ENCODE data around the gene ZPR1. TPM values are rescaled to one million over a fixed set of nuclear protein-coding genes. Genes with fewer than 3 reads are reported as not detected.

The ZPR1 gene
- total RNA-seq, 1 experiment from 2014 or later = 105 TPM

DNA sequence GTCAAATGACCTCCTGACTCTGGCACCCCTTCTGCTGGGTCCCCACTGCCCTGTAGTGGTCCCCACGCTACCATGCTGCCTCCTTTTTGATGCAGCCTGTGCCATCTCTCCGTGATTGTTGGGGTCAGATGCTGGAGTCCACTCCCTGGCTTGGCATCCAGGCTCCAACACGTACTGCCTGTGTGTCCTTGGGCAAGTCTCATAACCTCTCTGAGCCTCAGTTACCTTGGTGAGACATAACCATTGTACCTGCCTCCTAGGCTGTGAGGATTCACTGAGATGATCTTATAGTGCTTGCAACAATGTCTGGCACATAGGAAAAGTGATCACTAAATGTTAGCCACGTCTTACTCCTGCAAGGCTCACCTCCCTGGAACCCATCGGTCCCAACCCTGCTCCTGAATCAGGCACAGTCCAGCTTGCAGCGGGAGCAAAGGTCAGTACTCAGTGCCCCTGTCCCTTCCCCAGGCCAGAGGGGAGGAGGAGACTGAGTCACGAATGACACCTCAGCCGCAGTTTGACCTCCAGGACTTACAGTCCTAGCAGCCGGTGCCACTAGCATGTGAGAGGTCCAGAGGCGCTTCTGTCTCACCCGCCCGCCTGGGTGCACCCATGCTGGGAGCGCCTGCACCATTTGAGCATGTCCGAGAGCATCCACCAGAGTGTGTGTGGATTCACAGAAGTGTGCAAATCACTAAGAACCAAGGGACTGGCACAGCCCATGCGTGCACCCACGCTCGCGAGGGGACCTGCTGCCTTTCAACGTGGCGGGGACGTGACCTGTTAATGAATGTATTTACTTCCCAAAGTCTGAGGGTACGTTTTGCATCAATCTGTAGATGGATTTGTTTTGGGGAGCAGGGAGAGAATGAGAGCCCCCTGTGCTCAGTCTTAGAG is 38.3 kb upstream of the ZPR1 start:
- POLR2A ChIA-PET = no interaction called here
- no peaks in the 10 kb centered on the region for H3K27me3 Mint-ChIP-seq (ENCODE audit: insufficient read depth, unreplicated experiment)
- no peaks in the 10 kb centered on the region for H3K36me3 Mint-ChIP-seq (ENCODE audit: insufficient read depth, unreplicated experiment)
- no TSS peak for BruUV-seq (replicated peaks)
- no peak overlapping the region for H3K4me3 Mint-ChIP-seq (ENCODE audit: unreplicated experiment)
- H3K9me3 Mint-ChIP-seq (ENCODE audit: unreplicated experiment) = no peaks in the 10 kb centered on the region
- CTCF ChIA-PET = no interaction called here
- no peak overlapping the region for H3K27ac Mint-ChIP-seq (ENCODE audit: low read depth, unreplicated experiment)
- no peaks in the 10 kb centered on the region for H3K4me1 Mint-ChIP-seq (ENCODE audit: insufficient read depth, unreplicated experiment)
- TF ChIP-seq, protein P1, sequence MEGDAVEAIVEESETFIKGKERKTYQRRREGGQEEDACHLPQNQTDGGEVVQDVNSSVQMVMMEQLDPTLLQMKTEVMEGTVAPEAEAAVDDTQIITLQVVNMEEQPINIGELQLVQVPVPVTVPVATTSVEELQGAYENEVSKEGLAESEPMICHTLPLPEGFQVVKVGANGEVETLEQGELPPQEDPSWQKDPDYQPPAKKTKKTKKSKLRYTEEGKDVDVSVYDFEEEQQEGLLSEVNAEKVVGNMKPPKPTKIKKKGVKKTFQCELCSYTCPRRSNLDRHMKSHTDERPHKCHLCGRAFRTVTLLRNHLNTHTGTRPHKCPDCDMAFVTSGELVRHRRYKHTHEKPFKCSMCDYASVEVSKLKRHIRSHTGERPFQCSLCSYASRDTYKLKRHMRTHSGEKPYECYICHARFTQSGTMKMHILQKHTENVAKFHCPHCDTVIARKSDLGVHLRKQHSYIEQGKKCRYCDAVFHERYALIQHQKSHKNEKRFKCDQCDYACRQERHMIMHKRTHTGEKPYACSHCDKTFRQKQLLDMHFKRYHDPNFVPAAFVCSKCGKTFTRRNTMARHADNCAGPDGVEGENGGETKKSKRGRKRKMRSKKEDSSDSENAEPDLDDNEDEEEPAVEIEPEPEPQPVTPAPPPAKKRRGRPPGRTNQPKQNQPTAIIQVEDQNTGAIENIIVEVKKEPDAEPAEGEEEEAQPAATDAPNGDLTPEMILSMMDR (IDR thresholded peaks at IDR 0.05; ENCODE audit: unreplicated experiment) = no peak
- intact Hi-C loops (cut with micrococcal nuclease) = no loop called here
- no peak for DNase-seq (ENCODE audit: unreplicated experiment)

DNA sequence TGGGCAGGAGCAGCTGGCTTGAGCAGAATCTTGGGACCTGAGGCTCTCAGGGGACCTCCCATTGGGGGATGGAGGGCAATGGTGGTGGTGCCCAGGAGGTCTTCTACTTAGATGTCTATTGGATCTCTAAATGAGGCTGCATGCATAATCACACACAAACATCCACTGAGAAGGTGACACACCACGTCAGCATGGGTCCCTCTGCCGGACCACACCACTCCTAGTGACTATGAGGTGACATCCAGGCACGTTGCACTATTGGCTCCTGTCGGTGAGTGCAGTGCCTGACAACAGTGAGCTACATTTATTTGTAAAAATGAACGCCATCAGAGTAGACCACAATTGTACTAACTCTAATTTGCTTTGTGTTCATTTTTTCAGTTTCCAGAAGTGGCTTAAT is 37.6 kb upstream of the ZPR1 start:
- Mint-ChIP-seq H3K27ac (ENCODE audit: low read depth, unreplicated experiment) (no peak overlapping the region), H3K27me3 (ENCODE audit: insufficient read depth, unreplicated experiment) (no peaks in the 10 kb centered on the region), H3K4me1 (ENCODE audit: insufficient read depth, unreplicated experiment) (no peaks in the 10 kb centered on the region), H3K36me3 (ENCODE audit: insufficient read depth, unreplicated experiment) (no peaks in the 10 kb centered on the region), H3K9me3 (ENCODE audit: unreplicated experiment) (no peaks in the 10 kb centered on the region), H3K4me3 (ENCODE audit: unreplicated experiment) (no peak overlapping the region)
- DNase-seq (ENCODE audit: unreplicated experiment) = no peak
- intact Hi-C loops (cut with micrococcal nuclease) = no loop called here
- BruUV-seq (replicated peaks) = no TSS peak
- TF ChIP-seq, protein P1 (IDR thresholded peaks at IDR 0.05; ENCODE audit: unreplicated experiment) = no peak
- ChIA-PET POLR2A (no interaction called here), CTCF (no interaction called here)

DNA sequence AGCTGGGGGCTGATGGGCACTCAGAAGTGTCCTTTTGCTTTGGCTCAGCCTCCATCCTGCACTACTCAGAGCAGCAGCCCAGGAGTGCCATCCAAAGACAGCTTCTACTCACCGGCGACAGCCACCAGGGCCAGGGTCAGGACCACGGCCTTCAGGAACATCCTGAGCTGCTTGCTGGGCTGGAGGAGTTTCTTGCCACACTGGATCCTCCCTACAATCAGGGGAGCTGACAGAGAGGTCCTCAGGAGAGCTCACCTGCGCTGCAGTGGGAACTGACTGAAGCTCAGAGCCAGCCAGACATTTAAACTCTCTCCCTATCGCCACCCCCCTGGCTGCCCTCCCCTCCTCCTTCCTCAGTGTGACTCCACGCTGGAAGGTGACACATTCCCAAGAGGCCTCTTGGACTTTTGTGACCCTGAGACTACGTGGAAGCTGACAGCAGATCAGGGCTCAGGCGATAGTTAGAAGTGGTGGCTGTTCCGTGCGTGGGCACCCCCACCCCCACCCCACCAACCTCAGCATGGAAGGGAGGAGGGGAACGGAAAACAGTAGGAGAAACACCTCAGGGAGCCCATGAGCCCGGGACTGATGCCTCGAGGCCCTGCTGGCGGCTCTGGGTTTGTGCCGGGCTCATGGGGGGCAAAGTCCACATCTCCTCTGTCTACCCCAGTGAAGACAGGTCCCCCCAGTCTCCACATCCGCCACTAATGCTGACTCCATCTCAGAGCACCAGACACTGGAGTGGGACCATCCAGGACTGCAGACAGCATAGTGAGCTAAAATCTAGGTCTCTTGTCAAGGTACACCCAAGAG is 35.4 kb upstream of the ZPR1 start, which contains the start of gene APOA4:
TSS of gene APOA4 (minus strand) at position 274 of the 813 bp plus-strand sequence. CDS start at position 161, 113 bp downstream.
- Mint-ChIP-seq H3K4me3 (ENCODE audit: unreplicated experiment) (no peak within 1 kb of the TSS), H3K27me3 (ENCODE audit: insufficient read depth, unreplicated experiment) (no peaks in the 10 kb centered on the region), H3K9me3 (ENCODE audit: unreplicated experiment) (no peaks in the 10 kb centered on the region), H3K27ac (ENCODE audit: low read depth, unreplicated experiment) (no peak within 1 kb of the TSS), H3K4me1 (ENCODE audit: insufficient read depth, unreplicated experiment) (no peaks in the 10 kb centered on the region), H3K36me3 (ENCODE audit: insufficient read depth, unreplicated experiment) (no peaks in the 10 kb centered on the region)
- CTCF ChIA-PET = interaction anchor here (0.6 to 1.1 kb wide), 2 partner anchors 32 to 272 kb away, joined by 3 to 4 read pairs; partner anchors contain the start of gene APOA5
- POLR2A ChIA-PET = no interaction called here
- BruUV-seq (replicated peaks) = no TSS peak
- TF ChIP-seq, protein P1 (IDR thresholded peaks at IDR 0.05; ENCODE audit: unreplicated experiment) = no peak
- intact Hi-C loops (cut with micrococcal nuclease) = no loop called here
- no peak for DNase-seq (ENCODE audit: unreplicated experiment)

DNA sequence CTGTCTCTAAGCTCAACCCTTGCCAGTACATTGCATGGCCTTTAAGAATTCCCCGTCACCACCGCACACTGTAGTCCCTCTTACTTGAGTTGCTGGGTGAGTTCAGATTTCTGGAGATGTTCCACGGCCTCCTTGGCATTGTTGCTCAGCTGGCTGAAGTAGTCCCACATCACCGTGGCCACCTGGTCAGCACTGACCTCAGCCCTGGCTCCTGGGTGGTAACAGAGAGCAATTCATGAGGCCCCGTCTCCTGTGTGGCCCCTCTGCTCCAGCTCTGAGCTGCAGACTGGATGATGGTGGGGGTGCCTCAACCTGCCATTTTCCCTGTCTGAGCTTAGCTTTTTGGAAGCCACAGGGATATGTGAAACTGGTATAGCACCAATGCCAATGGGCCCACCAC is 34.8 kb upstream of the ZPR1 start:
- no peaks in the 10 kb centered on the region for H3K27me3 Mint-ChIP-seq (ENCODE audit: insufficient read depth, unreplicated experiment)
- intact Hi-C loops (cut with micrococcal nuclease) = no loop called here
- DNase-seq (ENCODE audit: unreplicated experiment) = no peak
- POLR2A ChIA-PET = no interaction called here
- no peaks in the 10 kb centered on the region for H3K9me3 Mint-ChIP-seq (ENCODE audit: unreplicated experiment)
- TF ChIP-seq, protein P1 (IDR thresholded peaks at IDR 0.05; ENCODE audit: unreplicated experiment) = no peak
- H3K36me3 Mint-ChIP-seq (ENCODE audit: insufficient read depth, unreplicated experiment) = no peaks in the 10 kb centered on the region
- H3K27ac Mint-ChIP-seq (ENCODE audit: low read depth, unreplicated experiment) = no peak overlapping the region
- CTCF ChIA-PET = interaction anchor here (0.6 to 2.5 kb wide), 3 partner anchors 14 to 272 kb away, joined by 3 to 16 read pairs (median 4); partner anchors contain the start of gene APOA5
- H3K4me1 Mint-ChIP-seq (ENCODE audit: insufficient read depth, unreplicated experiment) = no peaks in the 10 kb centered on the region
- no peak overlapping the region for H3K4me3 Mint-ChIP-seq (ENCODE audit: unreplicated experiment)
- no TSS peak for BruUV-seq (replicated peaks)
